Endothelial cell of umbilical vein (primary cell): ENCODE results near the gene ASIC4. TPM values are rescaled to one million over a fixed set of nuclear protein-coding genes. Genes with fewer than 3 reads are reported as not detected.

Experiments
- BruUV-seq: library from RNA; stranded (reverse); fragments of 400-500 nt; replicated peaks from 2 replicates; lab custom pipeline; 2021; lab: Mats Ljungman, UMichigan
- CTCF ChIA-PET: fragments of 300-600, 350-600 bp; sonication (Branson Sonifier 250); formaldehyde crosslinking; loops from one replicate; lab custom pipeline; 2021; ENCODE audit warnings: antibody characterized with exemption, inconsistent platforms; lab: Charles Lee
- POLR2A ChIA-PET: fragments of 300-600, 350-600 bp; sonication (Branson Sonifier 250); formaldehyde crosslinking; loops from one replicate; lab custom pipeline; 2021; ENCODE audit warnings: antibody characterized with exemption, inconsistent platforms; lab: Charles Lee
- DNase-seq: peaks from one replicate; pipeline ENCODE4 v3.0.0-alpha.2; 2011; ENCODE audit warnings: low read depth, low spot score
- FAIRE-seq: peaks from 2 replicates; lab custom pipeline; 2011; peaks lifted over from hg19 to GRCh38; lab: Jason Lieb, UNC
- H2AFZ ChIP-seq: 2 replicates; pipeline ENCODE4 v1.6.0; 2012; ENCODE audit warnings: low read depth, low read length, control low read depth, inconsistent platforms
- H3K27ac ChIP-seq: 2 replicates; pipeline ENCODE4 v1.5.1; 2011; ENCODE audit warnings: low read depth, mild to moderate bottlenecking, control low read depth, low read length, moderate library complexity; ENCODE audit not compliant: insufficient read depth
- H3K27me3 ChIP-seq, 2 experiments: 2 replicates each; pipeline versions ENCODE4 v1.6.0 to v1.6.1; 2011; ENCODE audit warnings: low read length in 2 of 2, mixed read lengths in 1 of 2; ENCODE audit not compliant: control insufficient read depth in 2 of 2, insufficient read depth in 2 of 2
- H3K36me3 ChIP-seq, 2 experiments: 2 replicates in 1 of 2; 3 replicates in 1 of 2; pipeline ENCODE4 v1.5.1; 2011; ENCODE audit warnings: low read length in 2 of 2, mild to moderate bottlenecking in 1 of 2, moderate library complexity in 1 of 2; ENCODE audit not compliant: control insufficient read depth in 2 of 2, insufficient read depth in 2 of 2; ENCODE audit errors: extremely low read depth in 1 of 2
- H3K4me1 ChIP-seq: 3 replicates; pipeline ENCODE4 v1.5.1; 2011; ENCODE audit warnings: mild to moderate bottlenecking, low read length; ENCODE audit not compliant: control insufficient read depth, insufficient read depth; ENCODE audit errors: extremely low read depth
- H3K4me2 ChIP-seq: 2 replicates; pipeline ENCODE4 v1.6.1; 2011; ENCODE audit warnings: low read length, control low read depth, mixed read lengths; ENCODE audit not compliant: insufficient read depth
- H3K4me3 ChIP-seq, 3 experiments: fragments of 200-600 bp in 1 of 3; sonication (generic), shearing (Covaris generic) in 1 of 3; replicated peaks in 1 of 3; 2 replicates each; pipeline ENCODE4 v1.5.1; 2011 to 2016; ENCODE audit warnings: control low read depth in 3 of 3, low read length in 3 of 3, mild to moderate bottlenecking in 2 of 3, inconsistent platforms in 1 of 3, low read depth in 1 of 3, moderate library complexity in 1 of 3; ENCODE audit not compliant: insufficient read depth in 1 of 3
- H3K79me2 ChIP-seq: 2 replicates; pipeline ENCODE4 v1.6.0; 2012; ENCODE audit warnings: low read length, inconsistent platforms; ENCODE audit not compliant: control insufficient read depth, insufficient read depth
- H3K9ac ChIP-seq: replicated peaks from 2 replicates; pipeline ENCODE3; 2011; ENCODE audit warnings: low read length, control low read depth; ENCODE audit not compliant: insufficient read depth; ENCODE audit errors: extremely low read depth
- H3K9me1 ChIP-seq: replicated peaks from 3 replicates; pipeline ENCODE4 v1.6.0; 2011; ENCODE audit warnings: mild to moderate bottlenecking, low read length; ENCODE audit not compliant: control insufficient read depth, insufficient read depth; ENCODE audit errors: extremely low read depth
- H3K9me3 ChIP-seq: replicated peaks from 2 replicates; pipeline ENCODE4 v1.5.1; 2012; ENCODE audit warnings: low read length, inconsistent platforms; ENCODE audit not compliant: control insufficient read depth, insufficient read depth
- H4K20me1 ChIP-seq: replicated peaks from 2 replicates; pipeline ENCODE3; 2011; ENCODE audit warnings: mild to moderate bottlenecking, low read length; ENCODE audit not compliant: control insufficient read depth, insufficient read depth; ENCODE audit errors: extremely low read depth
- CTCF ChIP-seq, 2 donors: IDR thresholded peaks; 1 replicate in 1 of 2; 2 replicates in 1 of 2; pipeline ENCODE4 v1.5.1; 2011; ENCODE audit warnings: low read length in 2 of 2, mild to moderate bottlenecking in 2 of 2, moderate library complexity in 2 of 2, control low read depth in 1 of 2, inconsistent platforms in 1 of 2, low read depth in 1 of 2; ENCODE audit not compliant: insufficient read depth in 1 of 2; ENCODE audit errors: extremely low read depth in 1 of 2
- EZH2 ChIP-seq: IDR thresholded peaks from 2 replicates; pipeline ENCODE4 v1.6.1; 2012; ENCODE audit warnings: borderline replicate concordance, low read depth, mild to moderate bottlenecking, moderate library complexity, low read length, inconsistent platforms; ENCODE audit not compliant: severe bottlenecking
- FOS ChIP-seq: IDR thresholded peaks from 2 replicates; pipeline ENCODE4 v1.6.1; 2011; ENCODE audit warnings: mild to moderate bottlenecking, low read length, moderate library complexity, borderline replicate concordance; ENCODE audit not compliant: insufficient read depth
- GATA2 ChIP-seq: IDR thresholded peaks from 2 replicates; pipeline ENCODE4 v1.7.0; 2011; ENCODE audit warnings: low read depth, mild to moderate bottlenecking, moderate library complexity, mixed read lengths, low read length; ENCODE audit not compliant: insufficient read length, insufficient read depth
- JUN ChIP-seq: IDR thresholded peaks from 2 replicates; pipeline ENCODE4 v1.6.1; 2011; ENCODE audit warnings: borderline replicate concordance, low read depth; ENCODE audit not compliant: insufficient read length, insufficient read depth
- MAX ChIP-seq: IDR thresholded peaks from 2 replicates; pipeline ENCODE4 v1.6.1; 2011; ENCODE audit not compliant: insufficient read depth, insufficient read length
- MYC ChIP-seq: IDR thresholded peaks from one replicate; pipeline ENCODE4 v1.6.1; 2011; ENCODE audit warnings: mild to moderate bottlenecking, low read depth, low read length
- POLR2A ChIP-seq: IDR thresholded peaks from 2 replicates; pipeline ENCODE4 v1.6.1; 2012; ENCODE audit warnings: low read depth, mild to moderate bottlenecking, control low read depth, low read length
- POLR2AphosphoS5 ChIP-seq: IDR thresholded peaks from 2 replicates; pipeline ENCODE4 v1.6.1; 2012; ENCODE audit warnings: low read depth, mild to moderate bottlenecking, control low read depth, low read length, moderate library complexity; ENCODE audit not compliant: insufficient read depth
- dilution Hi-C: fragments of 300-500 bp; cut with MboI; formaldehyde crosslinking; loops from one replicate; pipeline ENCODE4 v1.15.0; 2019; ENCODE audit warnings: low sequenced_read_pairs; ENCODE audit not compliant: extremely low pct_ligation_motif_present
- intact Hi-C: fragments of 100-400 bp; cut with micrococcal nuclease; formaldehyde crosslinking; loops from one replicate; pipeline ENCODE4 v1.10.0; 2022
- polyA plus RNA-seq, 4 experiments: library from polyadenylated mRNA; depleted of rRNA in 3 of 4; stranded (reverse) in 3 of 4; unstranded in 1 of 4; fragments of >200 nt; gene quantifications; 2 replicates each; pipeline versions ENCODE4 v1.2.1 to v1.2.3, GENCODE V29; 2011 to 2012; ENCODE audit warnings: missing spikeins in 1 of 4
- total RNA-seq: library from RNA; stranded (reverse); gene quantifications from 2 replicates; pipeline ENCODE4 v1.2.3, GENCODE V29; 2021

ASIC4 gene
- total and polyA plus RNA-seq, 2 donors (not counting 3 experiments of a cell fraction or from before 2014, with no cell fraction given) = not detected

- Histone ChIP-seq H2AFZ (no peak overlapping the region), H3K79me2 (no peaks in the 10 kb centered on the region), H3K27me3 (peaks cover 22 to 35% of the 10 kb centered on the region in 2 experiments), H3K4me3 (no peak overlapping the region), H3K27ac (no peak overlapping the region), H3K9me3 (no peaks in the 10 kb centered on the region), H3K9me1 (no peaks in the 10 kb centered on the region), H3K9ac (no peak overlapping the region), H3K4me2 (no peak overlapping the region), H3K36me3 (no peaks in the 10 kb centered on the region), H3K4me1 (no peaks in the 10 kb centered on the region), H4K20me1 (no peaks in the 10 kb centered on the region)
- DNase-seq (no peak), FAIRE-seq (no peak)
- BruUV-seq = no TSS peak
- intact Hi-C loops = no loop called here
- TF ChIP-seq MAX (no peak), GATA2 (no peak), MYC (no peak), POLR2AphosphoS5 (no peak), EZH2 (no peak), CTCF (IDR thresholded peaks at IDR 0.05; ENCODE audit: extremely low read depth in 1 of 2, insufficient read depth in 1 of 2, low read depth in 1 of 2, low read length in 2 of 2) (no peak), POLR2A (no peak), JUN (no peak), FOS (no peak)
- CTCF ChIA-PET = interaction anchor here (2.8 kb wide), 1 partner anchor 13 kb away, joined by 14 read pairs; no protein-coding TSS in a partner anchor
- POLR2A ChIA-PET = no interaction called here
- dilution Hi-C loops = no loop called here
Observed at GRCh38 chr2:219573166-219573565, 58.9 kb downstream of the ASIC4 start.
